NCI-H1436 treated with DMSO at 0.1 percent for 48 hours (cell line): Measurements from ENCODE around the gene ARHGEF38.

Source experiments
- DNase-seq: peaks from one replicate; lab custom pipeline; 2025; lab: John Stamatoyannopoulos, UW

ARHGEF38 gene

GRCh38 chr4:105551965-105552746, at the start of gene ARHGEF38:
TSS of gene ARHGEF38 (plus strand) at chr4:105552620. CDS start at chr4:105552766, 146 bp downstream.
- DNase-seq = peak; percentile 60

- no peak for DNase-seq
These were observed 48.9 kb upstream of the ARHGEF38 start for GRCh38 chr4:105503484-105503883.

GRCh38 chr4:105504744-105505143, 47.7 kb upstream of the ARHGEF38 start:
- DNase-seq = no peak

- DNase-seq = no peak
These were observed 43.1 kb upstream of the ARHGEF38 start for GRCh38 chr4:105509291-105509690.

- DNase-seq = no peak
These were observed 42.7 kb upstream of the ARHGEF38 start for GRCh38 chr4:105509714-105510113.

- DNase-seq = no peak
These were observed 42.2 kb upstream of the ARHGEF38 start for GRCh38 chr4:105510245-105510644.

GRCh38 chr4:105520819-105521790, 31.3 kb upstream of the ARHGEF38 start:
- DNase-seq = no peak

- DNase-seq = no peak
These were observed 25.8 kb upstream of the ARHGEF38 start for GRCh38 chr4:105526656-105527055.

- DNase-seq = no peak
These were observed 25.3 kb upstream of the ARHGEF38 start for GRCh38 chr4:105527081-105527480.

GRCh38 chr4:105536601-105537000, 15.8 kb upstream of the ARHGEF38 start:
- no peak for DNase-seq

- DNase-seq = no peak
These were observed 11.0 kb upstream of the ARHGEF38 start for GRCh38 chr4:105541420-105541819.

GRCh38 chr4:105542039-105542438, 10.4 kb upstream of the ARHGEF38 start:
- no peak for DNase-seq

- DNase-seq = no peak
These were observed 9.1 kb upstream of the ARHGEF38 start for GRCh38 chr4:105543346-105543745.

GRCh38 chr4:105543881-105544280, 8.5 kb upstream of the ARHGEF38 start:
- DNase-seq = no peak

GRCh38 chr4:105544520-105545286, 7.7 kb upstream of the ARHGEF38 start:
- peak; percentile 69 for DNase-seq

- no peak for DNase-seq
These were observed 6.3 kb upstream of the ARHGEF38 start for GRCh38 chr4:105546086-105546485.

GRCh38 chr4:105547769-105548168, 4.7 kb upstream of the ARHGEF38 start:
- no peak for DNase-seq

GRCh38 chr4:105548483-105548882, 3.9 kb upstream of the ARHGEF38 start:
- DNase-seq = no peak

- no peak for DNase-seq
These were observed 1.8 kb upstream of the ARHGEF38 start for GRCh38 chr4:105550641-105551040.

- no peak for DNase-seq
These were observed 3.0 kb downstream of the ARHGEF38 start for GRCh38 chr4:105555409-105555808.

GRCh38 chr4:105556206-105556605, 3.8 kb downstream of the ARHGEF38 start:
- no peak for DNase-seq

GRCh38 chr4:105558277-105558676, 5.9 kb downstream of the ARHGEF38 start:
- peak; percentile 59 for DNase-seq
